ENCODE data around the gene PUSL1. TPM values are rescaled to one million over a fixed set of nuclear protein-coding genes. Genes with fewer than 3 reads are reported as not detected.

PUSL1 gene
- total and polyA plus RNA-seq, 2 of the 13 experiments (the other 11 are each of a cell fraction or from before 2014, with no cell fraction given): 8.3 to 22.2 TPM

GRCh38 chr1:1274299-1274930 lies 34.0 kb upstream of the PUSL1 start (continued):
- TF ChIP-seq GATA4 (IDR thresholded peaks at IDR 0.05; ENCODE audit: borderline replicate concordance, low read depth): no peak
- TF ChIP-seq TMF1 (CRISPR knock-in tag; IDR thresholded peaks at IDR 0.05; ENCODE audit: low read depth): no peak
- 0 out of 2 replicates have a peak, but pooled peaks have one; percentile 4 for TF ChIP-seq FOSL2 (CRISPR knock-in tag; IDR thresholded peaks at IDR 0.05)
- no peak for TF ChIP-seq ZNF337 (CRISPR knock-in tag; IDR thresholded peaks at IDR 0.05; ENCODE audit: borderline replicate concordance, low read depth)
- TF ChIP-seq ZNF235 (CRISPR knock-in tag; IDR thresholded peaks at IDR 0.05; ENCODE audit: borderline replicate concordance): no peak
- TF ChIP-seq ZNF749 (CRISPR knock-in tag; IDR thresholded peaks at IDR 0.05; ENCODE audit: borderline replicate concordance): no peak
- TF ChIP-seq ZNF567 (CRISPR knock-in tag; IDR thresholded peaks at IDR 0.05; ENCODE audit: borderline replicate concordance): no peak
- TF ChIP-seq ZNF878 (CRISPR knock-in tag; IDR thresholded peaks at IDR 0.05): peak; percentile 4; the same call in 1 of the 2 replicates

GRCh38 chr1:1274931-1275431 lies 33.4 kb upstream of the PUSL1 start:
- 73% methylated on average over 8 of the region's 15 CpGs for WGBS (ENCODE audit: low lambda C conversion rate)
- intact Hi-C loops (cut with micrococcal nuclease; ENCODE audit: unreplicated experiment) (no loop called here), in situ Hi-C loops (cut with HindIII; ENCODE audit: extremely low pct_ligation_motif_present, low pct_unique_long_range_greater_than_20kb) (no loop called here)
- Histone ChIP-seq H3K9ac (ENCODE audit: insufficient read depth, low read depth, low read length) (peak overlapping the region; percentile 81; the same call in 1 of the 2 replicates), H2AFZ (ENCODE audit: low read length) (no peak overlapping the region), H3K79me2 (ENCODE audit: insufficient read depth, low read length) (peaks cover 33% of the 10 kb centered on the region), H3K9me3 (ENCODE audit: low read length) (no peaks in the 10 kb centered on the region), H3K4me3 (replicated peaks in 1 of 3; ENCODE audit: insufficient read depth in 1 of 3, low read depth in 2 of 3, low read length in 3 of 3) (peak overlapping the region; percentile 59 to 79 (median 70); a peak in 3 of 6 replicates), H3K27me3 (ENCODE audit: control insufficient read depth in 1 of 2, insufficient read depth in 2 of 2, low read length in 2 of 2) (no peaks in the 10 kb centered on the region; a peak in 1 of 5 replicates), H3K36me3 (replicated peaks in 1 of 2; ENCODE audit: control insufficient read depth in 1 of 2, insufficient read depth in 2 of 2, low read length in 2 of 2) (peaks cover 4 to 5% of the 10 kb centered on the region in 2 experiments; a peak in 1 of 5 replicates), H4K20me1 (ENCODE audit: insufficient read depth, low read length) (peaks cover 21% of the 10 kb centered on the region; the same call in 1 of the 2 replicates), H3K4me2 (ENCODE audit: low read depth, low read length) (peak overlapping the region; percentile 79), H3K4me1 (ENCODE audit: insufficient read depth, low read length) (peaks cover 59% of the 10 kb centered on the region), H3K27ac (ENCODE audit: extremely low read length, insufficient read depth, low read length) (peak overlapping the region; percentile 64)
- CTCF ChIA-PET (ENCODE audit: low intra/inter-chr PET ratio, low total read pairs): no interaction called here
- ATAC-seq (no peak; the same call in 2 of the 3 replicates), FAIRE-seq (no peak), DNase-seq (ENCODE audit: low spot score) (no peak)
- TF ChIP-seq RBM39 (IDR thresholded peaks at IDR 0.05; ENCODE audit: low read depth, low read length, poor library complexity, severe bottlenecking) (peak; percentile 2), ZBTB4 (CRISPR knock-in tag; IDR thresholded peaks at IDR 0.05; ENCODE audit: borderline replicate concordance) (0 out of 2 replicates have a peak, but pooled peaks have one; percentile 30), AGO2 (optimal IDR thresholded peaks at IDR 0.05; ENCODE audit: low read depth, low read length) (no peak), ZBTB39 (CRISPR knock-in tag; IDR thresholded peaks at IDR 0.05) (peak; percentile 63; the same call in 1 of the 2 replicates), ZBTB38 (CRISPR knock-in tag; IDR thresholded peaks at IDR 0.05) (peak; percentile 41; the same call in 1 of the 2 replicates)
- POLR2A ChIA-PET: interaction anchor here (0.6 to 2.2 kb wide), 3 partner anchors 30 to 296 kb away, joined by 5 to 11 read pairs (median 11); no protein-coding TSS in a partner anchor
- no TSS peak for BruUV-seq (replicated peaks)

Data from HepG2 (cell line).